ENCODE measurements around the gene PPP1CA. TPM values are rescaled to one million over a fixed set of nuclear protein-coding genes. Genes with fewer than 3 reads are reported as not detected.

The PPP1CA gene
- total and polyA plus RNA-seq, 3 donors from 2014 or later: 79.7 to 129 (median 100) TPM

DNA sequence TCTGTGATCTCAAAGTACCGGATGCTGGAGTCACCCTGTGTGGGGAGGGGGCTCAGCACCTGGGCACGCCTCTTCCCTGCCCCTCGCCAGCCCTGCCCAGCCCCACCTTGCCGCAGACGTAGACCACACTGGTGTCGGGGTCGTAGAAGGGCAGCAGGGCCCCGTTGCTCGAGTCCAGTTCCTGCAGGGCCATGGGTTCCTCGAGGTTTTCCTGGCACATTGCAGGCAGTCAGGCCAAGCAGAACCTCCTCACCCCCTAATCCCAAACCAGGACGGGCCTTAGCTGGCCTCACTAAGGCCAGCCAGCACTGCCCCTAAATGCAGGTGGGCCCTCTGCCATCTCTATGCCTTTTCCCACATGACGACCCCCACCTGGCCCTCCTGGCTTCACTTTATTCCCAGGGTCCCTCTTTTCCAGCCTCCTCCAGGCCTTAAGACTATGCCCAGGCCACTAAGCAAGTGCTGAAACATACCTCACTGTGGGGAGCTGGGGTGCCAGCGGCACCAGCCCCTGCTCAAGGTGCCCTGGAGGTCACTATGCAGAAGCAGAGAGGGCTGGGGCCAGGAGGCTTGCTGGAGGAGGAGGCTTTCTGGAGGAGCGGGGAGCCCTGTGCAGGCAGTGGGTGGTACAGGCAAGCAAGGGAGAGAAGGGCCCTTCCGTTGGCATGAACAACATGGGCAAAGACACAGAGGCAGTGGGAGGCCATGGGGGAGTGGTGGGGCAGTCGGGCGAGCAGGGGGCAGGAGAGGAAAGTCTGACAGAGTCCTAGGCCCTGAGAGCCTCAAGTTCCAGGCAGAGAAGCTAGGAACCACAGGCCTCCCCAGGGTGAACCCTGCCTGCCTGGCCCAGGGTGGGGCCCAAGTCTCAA, 38.8 kb upstream of the PPP1CA start:
- H3K27me3 ChIP-seq: no peaks in the 10 kb centered on the region
- H3K4me3 ChIP-seq: no peak overlapping the region
- DNase-seq: no peak
- H3K36me3 ChIP-seq (ENCODE audit: low read depth, missing control alignments): no peaks in the 10 kb centered on the region
- H3K9me3 ChIP-seq: no peaks in the 10 kb centered on the region
- no peak overlapping the region for H3K27ac ChIP-seq
- intact Hi-C loops (cut with DNase I; ENCODE audit: low total_unique reads): no loop called here
- WGBS, 2 donors: 80 to 87% methylated on average over 10 to 17 of the region's 17 CpGs
- peaks cover 5% of the 10 kb centered on the region for H3K4me1 ChIP-seq
- TF ChIP-seq POLR2A (IDR thresholded peaks at IDR 0.05) (no peak), CTCF (IDR thresholded peaks at IDR 0.05) (no peak)

DNA sequence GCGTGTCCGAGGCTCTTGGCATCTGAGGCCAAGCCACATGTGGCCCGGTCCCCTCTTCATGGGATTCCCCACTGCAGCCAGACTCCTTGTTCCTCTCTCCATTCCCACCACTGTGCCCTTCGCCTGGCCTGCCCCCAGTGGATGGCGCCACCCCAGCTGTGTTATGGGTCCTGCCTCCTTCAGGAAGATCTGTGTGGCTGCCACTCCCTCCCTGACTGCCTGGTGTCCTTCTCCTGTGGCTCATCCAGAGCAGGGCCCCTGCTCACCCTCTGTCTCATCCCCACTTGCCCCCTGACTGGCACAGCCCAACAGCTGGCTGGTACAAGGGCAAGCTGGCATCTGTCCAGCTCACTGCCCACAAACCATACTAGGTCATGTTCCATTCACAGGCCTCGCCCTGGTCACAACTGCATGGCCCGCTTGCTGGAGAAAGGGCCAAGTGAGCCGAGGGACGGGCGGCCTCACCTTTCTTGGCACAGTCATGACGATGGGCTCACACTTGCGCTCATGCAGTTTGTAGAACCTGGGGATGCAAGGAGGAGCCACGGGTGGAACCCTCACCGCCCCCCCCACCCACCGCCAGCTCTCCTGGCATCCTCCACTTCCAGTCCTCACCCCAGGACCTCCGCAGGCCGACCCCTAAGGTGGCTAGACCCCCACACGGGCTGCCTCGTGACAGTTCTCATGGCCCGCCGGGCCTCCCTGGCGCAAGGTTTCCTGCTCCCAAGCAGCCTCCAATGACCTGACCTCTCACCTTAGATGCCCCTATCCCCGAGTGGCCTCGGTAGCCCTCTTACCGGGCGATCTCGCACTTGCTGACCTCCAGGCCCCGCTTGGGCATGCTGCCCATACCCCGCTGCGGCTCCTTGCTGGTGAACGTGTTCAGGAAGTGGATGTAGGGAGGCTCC, 37.9 kb upstream of the PPP1CA start:
- no peak overlapping the region for H3K4me3 ChIP-seq
- TF ChIP-seq POLR2A (IDR thresholded peaks at IDR 0.05): no peak
- TF ChIP-seq CTCF (IDR thresholded peaks at IDR 0.05): no peak
- H3K4me1 ChIP-seq: peaks cover 5% of the 10 kb centered on the region
- intact Hi-C loops (cut with DNase I; ENCODE audit: low total_unique reads): no loop called here
- DNase-seq: no peak
- H3K27ac ChIP-seq: no peak overlapping the region
- no peaks in the 10 kb centered on the region for H3K9me3 ChIP-seq
- no peaks in the 10 kb centered on the region for H3K36me3 ChIP-seq (ENCODE audit: low read depth, missing control alignments)
- no peaks in the 10 kb centered on the region for H3K27me3 ChIP-seq
- whole genome bisulfite sequencing, 2 donors: 75 to 86% methylated on average over 12 to 31 of the region's 31 CpGs

- TF ChIP-seq POLR2A (IDR thresholded peaks at IDR 0.05): no peak
- TF ChIP-seq CTCF (IDR thresholded peaks at IDR 0.05): no peak
- Histone ChIP-seq H3K4me3 (no peak overlapping the region), H3K4me1 (peaks cover 5% of the 10 kb centered on the region), H3K9me3 (no peaks in the 10 kb centered on the region), H3K27me3 (no peaks in the 10 kb centered on the region), H3K27ac (no peak overlapping the region), H3K36me3 (ENCODE audit: low read depth, missing control alignments) (no peaks in the 10 kb centered on the region)
- DNase-seq: no peak
- WGBS, 2 donors: 82 to 91% methylated on average over 21 to 40 of the region's 41 CpGs
- intact Hi-C loops (cut with DNase I; ENCODE audit: low total_unique reads): no loop called here
These were observed 36.7 kb upstream of the PPP1CA start for GRCh38 chr11:67438158-67438902.

DNA sequence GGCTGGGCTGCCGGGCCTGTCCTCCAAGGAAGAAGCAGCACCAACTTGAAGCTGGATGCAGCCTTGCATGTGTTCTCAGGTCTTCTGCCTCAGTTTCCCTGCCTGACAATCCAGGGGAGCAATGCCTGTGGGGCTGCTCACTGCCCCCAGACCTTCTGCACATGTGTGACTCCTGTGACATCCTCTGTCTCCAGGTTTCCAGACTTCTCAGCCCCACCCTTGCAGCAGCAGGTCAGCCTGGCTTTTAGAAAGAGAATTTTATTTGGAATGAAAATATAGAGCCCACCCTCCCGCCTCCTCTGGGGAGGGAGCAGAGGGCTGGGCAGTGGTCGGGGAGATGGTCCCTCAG, 36.1 kb upstream of the PPP1CA start:
- no peak for TF ChIP-seq CTCF (IDR thresholded peaks at IDR 0.05)
- H3K9me3 ChIP-seq: no peaks in the 10 kb centered on the region
- H3K4me1 ChIP-seq: peaks cover 5% of the 10 kb centered on the region
- no peaks in the 10 kb centered on the region for H3K36me3 ChIP-seq (ENCODE audit: low read depth, missing control alignments)
- no peak overlapping the region for H3K4me3 ChIP-seq
- 65 to 70% methylated on average over 2 to 3 of the region's 3 CpGs for WGBS, 2 donors
- DNase-seq: no peak
- intact Hi-C loops (cut with DNase I; ENCODE audit: low total_unique reads): no loop called here
- no peak overlapping the region for H3K27ac ChIP-seq
- no peaks in the 10 kb centered on the region for H3K27me3 ChIP-seq
